ENCODE results near the gene BLOC1S4. TPM values are rescaled to one million over a fixed set of nuclear protein-coding genes. Genes with fewer than 3 reads are reported as not detected.

BLOC1S4 gene
- total RNA-seq, 1 experiment from 2014 or later: 14.9 TPM

GRCh38 chr4:6709230-6710114, 6.5 kb upstream of the BLOC1S4 start, which contains the start of gene MRFAP1L1:
Gene MRFAP1L1 (minus strand): TSS chr4:6709865. CDS start chr4:6709629, 236 bp downstream.
- no CpG with 5 or more reads among the region's 72 CpGs for WGBS (ENCODE audit: extremely low coverage, insufficient read length, low lambda C conversion rate)

More at GRCh38 chr4:6709230-6710114, 6.5 kb upstream of the BLOC1S4 start, which contains the start of gene MRFAP1L1:
- TF ChIP-seq CTCF (conservative IDR thresholded peaks at IDR 0.05): peak; percentile 36; the same call in 2 of the 3 replicates
- peak within 1 kb of the TSS; percentile 100 for H3K4me2 ChIP-seq (ENCODE audit: insufficient read depth, insufficient read length, low read length)
- H3K4ac ChIP-seq (ENCODE audit: low read depth, low read length): no peak within 1 kb of the TSS
- Mint-ChIP-seq H3K9me3 (peaks cover 6 to 7% of the 10 kb centered on the region in 2 experiments; a peak in 4 of 5 replicates), H3K27me3 (ENCODE audit: low read depth) (peaks cover 35% of the 10 kb centered on the region), H3K36me3 (ENCODE audit: insufficient read depth in 1 of 3, low read depth in 3 of 3) (peaks cover 25 to 35% (median 32%) of the 10 kb centered on the region in 3 experiments), H3K27ac (peak within 1 kb of the TSS; percentile 96 to 99 (median 98)), H3K4me3 (peak within 1 kb of the TSS; percentile 99), H3K4me1 (peaks cover 16 to 27% of the 10 kb centered on the region in 2 experiments)
- H4K20me1 ChIP-seq (ENCODE audit: control insufficient read depth, insufficient read depth, insufficient read length): no peaks in the 10 kb centered on the region
- H3K4me1 ChIP-seq (ENCODE audit: insufficient read depth, low read length): peaks cover 8% of the 10 kb centered on the region
- peaks cover 2% of the 10 kb centered on the region; the same call in 1 of the 2 replicates for H3K27me3 ChIP-seq (ENCODE audit: insufficient read depth, low read length)
- peaks cover 29% of the 10 kb centered on the region; the same call in 1 of the 2 replicates for H3K79me2 ChIP-seq (ENCODE audit: insufficient read depth, low read length)
- H2AK5ac ChIP-seq (ENCODE audit: insufficient read length, low read length): no peak within 1 kb of the TSS
- H2BK15ac ChIP-seq (ENCODE audit: low read depth, low read length): peak within 1 kb of the TSS; percentile 99
- peak within 1 kb of the TSS; percentile 65 for H2AFZ ChIP-seq (ENCODE audit: low read length)
- peak within 1 kb of the TSS; percentile 90 for H4K5ac ChIP-seq (ENCODE audit: insufficient read length, low read depth, low read length)
- H3K23me2 ChIP-seq (ENCODE audit: insufficient read length, low read depth, low read length, poor library complexity, severe bottlenecking): peaks cover 12% of the 10 kb centered on the region
- H2BK12ac ChIP-seq (ENCODE audit: insufficient read length, low read depth, low read length): peak within 1 kb of the TSS; percentile 64
- H3T11ph ChIP-seq (ENCODE audit: low read length): no peak within 1 kb of the TSS
- peak within 1 kb of the TSS; percentile 69 for H2BK5ac ChIP-seq (ENCODE audit: insufficient read length, low read length)
- H3K18ac ChIP-seq (ENCODE audit: insufficient read length, low read depth, low read length): peak within 1 kb of the TSS; percentile 45
- H2BK120ac ChIP-seq (ENCODE audit: low read depth, low read length, poor library complexity, severe bottlenecking): no peak within 1 kb of the TSS
- H3K79me1 ChIP-seq (ENCODE audit: insufficient read depth, low read depth, low read length, poor library complexity, severe bottlenecking): peaks cover 11% of the 10 kb centered on the region
- DNase-seq: peak; percentile 97
- peak within 1 kb of the TSS; percentile 58 for H4K91ac ChIP-seq (ENCODE audit: insufficient read length, low read depth, low read length)
- H3K23ac ChIP-seq (ENCODE audit: insufficient read length, low read depth, low read length): no peak within 1 kb of the TSS
- H3K27ac ChIP-seq (ENCODE audit: insufficient read length, low read depth, low read length): peak within 1 kb of the TSS; percentile 53
- no peaks in the 10 kb centered on the region for H3K9me3 ChIP-seq (ENCODE audit: control insufficient read depth, low read depth, low read length)
- peak within 1 kb of the TSS; percentile 99 for H3K9ac ChIP-seq (ENCODE audit: extremely low read depth, insufficient read length, low read length)
- peak within 1 kb of the TSS; percentile 79 for H3K14ac ChIP-seq (ENCODE audit: insufficient read depth, low read length)
- no peak within 1 kb of the TSS for H2BK20ac ChIP-seq (ENCODE audit: low read depth, low read length, poor library complexity, severe bottlenecking)
- no peak within 1 kb of the TSS for H3K56ac ChIP-seq (ENCODE audit: insufficient read length, low read depth, low read length)
- peak within 1 kb of the TSS; percentile 89 for H4K8ac ChIP-seq (replicated peaks; ENCODE audit: insufficient read length, low read depth, low read length)
